ENCODE data around the gene OGDHL.

The OGDHL gene

DNA sequence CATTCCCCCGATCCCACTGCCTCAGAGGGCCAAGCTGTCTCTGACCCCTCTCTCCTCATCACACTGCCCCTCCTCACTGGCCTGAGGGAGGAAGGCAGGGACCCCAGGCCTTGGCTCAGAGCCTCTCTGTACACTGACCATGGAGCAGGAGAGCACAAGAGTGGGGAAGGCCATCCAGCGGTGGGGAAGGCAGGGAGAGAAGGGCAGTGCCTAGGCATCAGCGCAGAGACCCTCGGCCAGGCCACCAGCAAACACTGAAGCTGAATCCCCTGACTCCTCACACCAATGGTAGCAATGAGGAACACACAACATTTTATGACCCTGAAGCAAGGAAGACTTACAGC, 14.8 kb downstream of the OGDHL start:
- H3K27me3 Mint-ChIP-seq, result peaks cover 2% of the 10 kb centered on the region
- no peak overlapping the region for H3K4me3 Mint-ChIP-seq
- no peak overlapping the region for H3K27ac Mint-ChIP-seq
- H3K9me3 Mint-ChIP-seq, result no peaks in the 10 kb centered on the region
- no peaks in the 10 kb centered on the region for H3K4me1 Mint-ChIP-seq
- H3K36me3 Mint-ChIP-seq, result no peaks in the 10 kb centered on the region

DNA sequence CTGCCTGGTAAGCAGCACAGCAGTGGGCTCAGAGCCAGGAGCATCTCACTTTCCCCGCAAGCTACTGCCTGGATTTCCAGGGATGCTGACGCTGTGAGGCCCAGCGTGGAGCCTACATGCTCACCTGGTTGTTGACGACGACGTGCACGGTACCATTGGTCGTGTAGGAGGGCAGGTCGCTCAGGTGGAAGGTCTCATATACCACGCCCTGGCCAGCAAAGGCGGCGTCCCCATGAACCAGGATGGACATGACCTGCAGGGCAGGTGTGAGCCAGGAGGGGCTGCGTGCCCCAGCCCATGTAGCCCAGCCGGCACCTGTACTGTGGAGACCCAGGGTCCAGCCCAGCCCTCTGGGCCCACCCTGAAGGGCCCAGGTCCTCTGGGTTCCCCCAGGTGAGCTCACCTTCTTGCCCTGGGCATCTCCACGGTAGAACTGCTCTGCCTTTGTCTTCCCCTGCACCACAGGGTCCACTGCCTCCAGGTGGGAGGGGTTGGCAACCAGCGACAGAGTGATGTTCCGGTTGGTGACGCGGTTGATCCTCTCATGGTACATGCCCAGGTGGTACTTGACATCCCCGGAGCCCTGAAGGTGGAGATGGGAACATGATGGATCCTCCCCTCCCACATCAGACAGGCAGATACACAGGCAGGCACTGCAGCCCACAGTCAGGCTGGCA, 15.4 kb downstream of the OGDHL start:
- peaks cover 2% of the 10 kb centered on the region for H3K27me3 Mint-ChIP-seq
- H3K27ac Mint-ChIP-seq, result no peak overlapping the region
- no peaks in the 10 kb centered on the region for H3K4me1 Mint-ChIP-seq
- no peaks in the 10 kb centered on the region for H3K9me3 Mint-ChIP-seq
- no peaks in the 10 kb centered on the region for H3K36me3 Mint-ChIP-seq
- H3K4me3 Mint-ChIP-seq, result no peak overlapping the region

DNA sequence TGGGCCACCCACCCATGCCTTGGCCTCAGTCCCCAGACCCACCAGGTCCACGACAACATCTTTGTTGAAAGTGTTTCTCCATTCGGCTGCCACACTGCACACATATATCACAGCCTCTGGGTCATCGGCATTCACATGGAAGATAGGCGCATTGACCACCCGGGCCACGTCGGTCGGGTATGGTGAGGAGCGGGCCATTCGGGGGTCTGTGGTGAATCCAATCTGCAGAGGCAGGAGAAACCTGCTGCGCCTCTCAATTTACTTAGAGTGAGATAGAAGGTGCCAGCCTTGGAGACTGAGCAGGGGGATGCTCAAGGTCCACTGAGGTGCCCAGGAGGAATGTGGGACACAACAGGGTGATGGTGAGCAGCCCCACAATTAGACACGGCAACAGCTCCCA, 16.4 kb downstream of the OGDHL start:
- H3K9me3 Mint-ChIP-seq, result no peaks in the 10 kb centered on the region
- peaks cover 2% of the 10 kb centered on the region for H3K27me3 Mint-ChIP-seq
- no peaks in the 10 kb centered on the region for H3K4me1 Mint-ChIP-seq
- H3K4me3 Mint-ChIP-seq, result no peak overlapping the region
- no peak overlapping the region for H3K27ac Mint-ChIP-seq
- no peaks in the 10 kb centered on the region for H3K36me3 Mint-ChIP-seq

DNA sequence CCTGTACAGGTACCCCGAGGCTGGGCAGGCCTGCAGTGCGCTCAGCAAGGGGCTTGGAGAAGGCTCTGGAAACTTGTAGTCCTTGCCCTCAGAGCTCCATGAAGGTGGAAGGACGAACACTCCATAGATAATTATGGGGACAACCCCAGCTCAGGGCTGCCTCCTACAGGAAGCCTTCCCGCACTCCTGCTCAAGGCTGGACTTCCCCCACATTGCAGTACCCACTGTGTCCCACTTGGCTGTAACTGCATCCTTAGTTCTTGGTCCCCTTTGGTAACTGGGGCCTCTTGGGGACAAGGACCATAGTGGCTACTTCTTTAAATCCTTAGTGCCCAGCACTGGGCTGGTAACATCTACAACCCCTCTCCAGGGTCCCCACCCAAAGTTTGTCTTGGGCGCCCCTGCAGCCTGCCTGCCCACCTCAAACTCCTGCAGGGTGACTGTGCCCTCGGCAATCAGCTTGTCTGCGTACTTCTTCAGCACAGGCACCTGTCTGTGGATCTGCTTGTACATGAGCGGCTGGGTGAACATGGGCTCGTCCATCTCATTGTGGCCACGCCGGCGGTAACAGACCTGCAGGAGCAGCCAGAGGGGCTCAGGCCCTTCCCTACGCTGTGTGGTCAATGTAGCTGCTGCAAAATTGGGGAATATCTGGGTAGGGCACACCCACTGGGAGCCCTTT, 17.1 kb downstream of the OGDHL start:
- H3K9me3 Mint-ChIP-seq, result no peaks in the 10 kb centered on the region
- H3K27me3 Mint-ChIP-seq, result peaks cover 2% of the 10 kb centered on the region
- H3K4me3 Mint-ChIP-seq, result no peak overlapping the region
- no peaks in the 10 kb centered on the region for H3K36me3 Mint-ChIP-seq
- H3K4me1 Mint-ChIP-seq, result no peaks in the 10 kb centered on the region
- no peak overlapping the region for H3K27ac Mint-ChIP-seq

DNA sequence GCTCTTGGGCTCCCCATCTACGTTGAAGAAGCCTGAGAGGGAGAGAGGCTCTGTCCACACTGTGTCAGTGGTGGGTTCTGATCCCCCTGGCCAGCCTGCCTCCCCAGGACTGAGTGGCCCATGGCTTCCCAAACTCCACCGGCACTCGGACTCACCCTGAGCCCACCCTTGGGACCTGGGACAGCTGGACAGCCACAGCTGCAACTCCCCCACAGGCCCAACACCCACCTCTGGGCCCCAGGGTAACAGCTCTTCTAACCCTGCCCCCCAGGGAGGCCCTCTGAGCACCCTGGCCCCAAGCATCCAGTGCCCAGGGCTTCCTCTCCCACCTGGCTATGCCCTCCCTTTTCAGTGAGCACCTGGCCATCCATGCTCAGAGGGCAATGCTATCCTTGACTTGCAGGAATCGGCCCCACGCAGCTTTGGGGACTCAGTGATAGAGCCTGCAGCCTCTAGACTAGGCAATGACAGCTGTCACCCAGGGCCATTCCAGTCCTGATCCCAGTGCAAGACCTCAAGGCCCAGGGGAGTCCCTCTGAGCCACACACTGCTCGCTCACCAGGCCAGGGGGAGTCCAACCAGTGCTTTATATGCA, 17.9 kb downstream of the OGDHL start:
- Mint-ChIP-seq H3K4me3 (no peak overlapping the region), H3K27ac (no peak overlapping the region), H3K27me3 (peaks cover 2% of the 10 kb centered on the region), H3K36me3 (no peaks in the 10 kb centered on the region), H3K9me3 (no peaks in the 10 kb centered on the region), H3K4me1 (no peaks in the 10 kb centered on the region)

DNA sequence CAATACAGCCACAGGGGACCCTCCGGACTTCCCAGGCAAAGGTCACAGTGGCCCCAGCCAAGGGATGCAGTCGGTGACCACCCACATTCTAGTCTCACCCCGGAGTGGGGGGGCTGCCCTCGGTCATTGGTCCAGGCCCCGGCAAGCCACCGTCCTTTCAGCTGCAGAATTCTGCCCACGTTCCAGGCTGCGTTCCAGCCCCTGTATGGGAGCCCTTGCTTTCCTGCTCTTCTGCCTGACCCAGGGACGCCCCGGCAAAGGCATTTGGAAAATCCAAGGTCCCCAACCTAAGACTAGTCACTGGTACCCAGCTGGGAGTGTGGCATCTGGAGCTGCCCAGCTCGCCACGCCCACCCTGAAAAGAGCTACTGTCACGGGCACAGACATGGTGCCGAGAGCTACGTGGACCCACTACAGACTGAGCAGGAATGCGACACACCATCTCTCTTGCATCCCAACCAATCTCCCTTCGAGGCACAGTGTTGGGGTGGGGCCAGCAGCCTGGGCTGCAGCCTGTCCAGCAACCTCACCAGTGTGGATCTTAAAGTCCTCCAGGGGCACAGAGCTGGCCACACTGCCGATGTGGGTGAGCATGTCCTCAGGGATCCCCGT, 18.6 kb downstream of the OGDHL start:
- Mint-ChIP-seq H3K4me1 (no peaks in the 10 kb centered on the region), H3K27me3 (peaks cover 2% of the 10 kb centered on the region), H3K36me3 (no peaks in the 10 kb centered on the region), H3K4me3 (no peak overlapping the region), H3K27ac (no peak overlapping the region), H3K9me3 (no peaks in the 10 kb centered on the region)

DNA sequence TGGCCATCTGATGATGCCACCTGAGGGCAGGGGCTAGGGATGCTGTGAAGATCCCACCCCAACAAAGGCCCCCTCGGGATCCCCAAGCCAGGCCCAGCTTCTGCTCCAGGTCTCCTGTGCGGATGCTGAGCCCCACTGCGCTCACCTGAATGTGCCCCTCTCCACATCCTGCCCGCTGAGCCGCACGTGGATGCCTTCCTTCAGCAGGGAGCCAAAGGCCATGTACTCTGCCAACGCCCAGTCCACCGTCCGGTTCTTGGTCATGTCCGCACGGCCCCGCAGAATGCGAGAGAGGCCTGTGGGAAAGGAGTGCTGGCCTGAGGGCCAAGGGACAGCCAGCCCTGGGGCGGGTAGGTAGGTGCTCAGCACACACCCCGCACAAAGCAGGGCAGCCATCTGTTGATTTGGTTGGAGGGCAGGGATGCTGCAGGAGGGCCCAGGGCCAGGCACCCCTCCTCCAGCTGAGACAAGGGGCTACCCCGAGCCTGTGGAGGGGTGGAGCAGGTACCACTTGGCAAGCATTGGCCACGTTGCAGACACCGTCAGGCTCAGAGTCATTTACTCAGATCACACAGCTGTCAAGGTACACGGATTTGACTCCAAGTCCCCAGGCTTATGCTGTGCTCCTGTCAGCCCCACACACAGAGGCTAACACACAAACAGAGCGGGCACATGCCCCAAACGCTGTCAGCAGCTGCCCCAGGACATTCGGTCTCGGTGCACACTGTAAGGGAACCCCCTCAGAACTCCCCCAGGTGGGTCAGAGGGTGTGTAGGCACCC, 19.2 kb downstream of the OGDHL start:
- no peak overlapping the region for H3K27ac Mint-ChIP-seq
- H3K9me3 Mint-ChIP-seq, result no peaks in the 10 kb centered on the region
- H3K27me3 Mint-ChIP-seq, result peaks cover 2% of the 10 kb centered on the region
- H3K4me3 Mint-ChIP-seq, result no peak overlapping the region
- no peaks in the 10 kb centered on the region for H3K36me3 Mint-ChIP-seq
- no peaks in the 10 kb centered on the region for H3K4me1 Mint-ChIP-seq

DNA sequence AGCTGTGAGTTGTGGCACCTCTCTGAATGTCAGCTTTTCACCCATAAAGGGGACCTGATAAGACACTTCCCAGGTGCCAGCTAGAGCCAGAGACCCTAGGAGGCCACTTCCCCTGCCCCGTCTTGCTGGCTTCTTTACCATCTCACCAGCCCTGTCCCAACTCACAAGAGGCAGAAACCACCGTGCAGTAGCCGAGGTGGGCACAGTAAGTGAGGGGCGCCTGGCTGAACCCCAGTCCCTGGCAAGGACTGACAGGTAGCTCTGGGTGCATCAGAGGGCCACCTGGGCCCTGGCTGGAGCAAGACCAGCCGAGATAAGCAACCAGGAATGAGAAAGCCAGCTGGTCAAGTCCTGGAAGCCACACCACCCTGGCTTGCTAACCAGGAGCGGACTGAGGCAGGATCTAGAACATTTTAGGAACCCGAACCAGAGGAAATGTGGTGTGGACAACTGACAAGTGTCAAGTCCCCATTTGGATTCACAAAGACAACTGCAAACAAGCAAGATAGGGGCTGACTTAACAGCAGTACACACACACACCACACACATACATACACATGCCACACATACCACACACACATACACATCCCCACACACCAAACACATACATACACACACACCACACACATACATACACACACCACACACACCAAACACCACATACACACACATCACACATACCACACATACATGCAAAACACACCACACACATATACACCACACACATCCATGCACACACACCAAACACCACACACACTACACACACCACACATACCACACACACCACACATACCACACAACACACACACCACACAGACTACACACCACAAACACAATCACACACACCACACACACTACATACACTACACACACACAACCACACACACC, 20.8 kb downstream of the OGDHL start:
- Mint-ChIP-seq H3K4me3 (no peak overlapping the region), H3K36me3 (no peaks in the 10 kb centered on the region), H3K9me3 (no peaks in the 10 kb centered on the region), H3K27ac (no peak overlapping the region), H3K4me1 (no peaks in the 10 kb centered on the region), H3K27me3 (peaks cover 2% of the 10 kb centered on the region)

DNA sequence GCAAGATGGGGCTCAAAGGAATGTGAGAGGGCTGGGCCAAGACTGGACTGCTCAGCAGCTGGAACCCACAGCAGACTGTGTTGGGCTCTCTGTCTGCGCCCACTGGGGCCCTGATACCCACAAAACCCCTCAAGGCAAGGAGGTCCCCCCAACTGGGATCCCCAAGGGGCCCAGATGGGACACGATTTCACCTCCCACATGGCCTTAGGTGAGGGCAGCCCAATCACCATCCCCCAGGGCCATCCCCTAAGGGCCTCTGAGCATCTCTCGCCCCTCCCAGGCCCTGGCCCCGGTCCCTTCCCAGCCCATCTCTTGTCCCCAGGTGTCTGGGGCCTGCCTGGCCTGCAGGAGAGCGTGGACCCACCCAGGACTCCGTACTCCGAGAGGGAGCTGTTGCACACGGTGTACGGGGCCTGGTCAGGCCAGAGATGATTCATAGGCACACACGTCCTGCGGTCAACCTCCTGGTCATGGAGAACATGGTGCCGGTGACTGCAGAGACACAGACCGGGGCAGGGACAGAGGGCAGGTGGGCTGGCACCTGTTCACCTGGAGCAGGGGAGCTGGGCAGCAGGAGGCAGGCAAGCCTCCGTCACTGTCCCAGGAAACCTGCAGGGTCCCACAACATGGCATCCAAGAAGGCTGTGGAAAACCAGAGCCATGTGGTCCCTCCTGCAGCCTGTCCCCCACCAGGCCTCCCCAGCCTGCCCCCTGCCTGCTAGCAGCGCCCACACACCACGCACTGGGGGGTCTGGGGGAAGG, 21.6 kb downstream of the OGDHL start:
- Mint-ChIP-seq H3K4me1 (no peaks in the 10 kb centered on the region), H3K4me3 (no peak overlapping the region), H3K27me3 (peaks cover under 1% of the 10 kb centered on the region)

DNA sequence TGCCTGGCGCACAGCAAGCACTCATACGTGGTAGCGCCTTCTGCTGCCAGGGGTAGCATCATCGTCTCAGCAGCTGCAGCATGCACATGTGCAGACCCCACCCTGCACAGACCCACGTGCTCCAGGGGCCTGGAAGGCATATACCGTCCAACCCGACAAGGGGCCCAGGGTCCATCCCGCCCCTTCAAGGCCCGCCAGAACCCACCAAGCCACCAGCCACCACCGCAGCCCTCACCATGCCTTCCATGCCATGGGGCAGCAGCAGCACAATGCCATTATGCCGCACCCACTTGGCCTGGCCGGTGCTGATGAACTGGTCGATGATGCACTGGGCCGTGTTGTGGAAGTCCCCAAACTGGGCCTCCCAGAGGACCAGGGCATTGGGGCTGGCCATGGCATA, 22.7 kb downstream of the OGDHL start:
- no peak overlapping the region for H3K27ac Mint-ChIP-seq
- no peaks in the 10 kb centered on the region for H3K36me3 Mint-ChIP-seq
- H3K9me3 Mint-ChIP-seq, result no peaks in the 10 kb centered on the region
- no peaks in the 10 kb centered on the region for H3K27me3 Mint-ChIP-seq
- no peak overlapping the region for H3K4me3 Mint-ChIP-seq
- H3K4me1 Mint-ChIP-seq, result no peaks in the 10 kb centered on the region

More for the DNA sequence above, 21.6 kb downstream of the OGDHL start:
- Mint-ChIP-seq H3K27ac (no peak overlapping the region), H3K36me3 (no peaks in the 10 kb centered on the region), H3K9me3 (no peaks in the 10 kb centered on the region)

DNA sequence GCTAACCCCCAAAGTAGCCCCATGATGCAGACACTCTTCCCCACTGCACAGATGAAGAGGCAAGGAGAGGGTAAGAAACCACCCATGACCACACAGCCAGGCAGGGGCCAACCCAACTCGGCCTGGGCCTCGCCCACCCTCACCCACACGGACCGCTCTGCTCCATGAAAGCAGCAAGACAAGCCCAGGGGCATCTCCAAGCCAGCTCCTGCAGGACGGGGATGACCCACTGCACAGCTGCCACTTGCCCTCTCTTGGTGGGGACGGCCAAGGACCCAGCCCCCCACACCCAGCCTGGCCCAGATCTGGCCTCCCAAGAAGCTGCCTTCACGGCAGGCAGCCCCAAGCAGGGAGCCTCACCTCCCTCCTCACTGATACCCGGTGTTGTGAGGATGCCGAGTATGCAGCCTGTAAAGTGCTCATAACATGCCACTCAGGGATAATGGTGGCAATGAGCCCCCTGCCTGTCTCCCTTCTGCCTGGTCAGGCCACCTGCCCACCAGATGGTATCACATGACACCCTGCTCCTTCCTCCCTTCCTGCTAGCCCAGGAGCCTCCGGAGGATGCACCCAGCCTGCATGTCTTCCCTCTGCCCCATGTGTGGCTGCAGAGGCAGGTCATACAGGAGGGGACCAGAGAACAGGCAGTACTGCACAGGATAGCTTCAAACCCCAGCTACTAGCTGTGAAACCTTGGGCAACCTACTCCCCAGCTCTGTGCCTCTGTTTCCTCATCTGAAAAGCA, 23.3 kb downstream of the OGDHL start:
- H3K36me3 Mint-ChIP-seq, result no peaks in the 10 kb centered on the region
- H3K9me3 Mint-ChIP-seq, result no peaks in the 10 kb centered on the region
- H3K4me1 Mint-ChIP-seq, result no peaks in the 10 kb centered on the region
- H3K27me3 Mint-ChIP-seq, result no peaks in the 10 kb centered on the region
- H3K4me3 Mint-ChIP-seq, result no peak overlapping the region
- H3K27ac Mint-ChIP-seq, result no peak overlapping the region

DNA sequence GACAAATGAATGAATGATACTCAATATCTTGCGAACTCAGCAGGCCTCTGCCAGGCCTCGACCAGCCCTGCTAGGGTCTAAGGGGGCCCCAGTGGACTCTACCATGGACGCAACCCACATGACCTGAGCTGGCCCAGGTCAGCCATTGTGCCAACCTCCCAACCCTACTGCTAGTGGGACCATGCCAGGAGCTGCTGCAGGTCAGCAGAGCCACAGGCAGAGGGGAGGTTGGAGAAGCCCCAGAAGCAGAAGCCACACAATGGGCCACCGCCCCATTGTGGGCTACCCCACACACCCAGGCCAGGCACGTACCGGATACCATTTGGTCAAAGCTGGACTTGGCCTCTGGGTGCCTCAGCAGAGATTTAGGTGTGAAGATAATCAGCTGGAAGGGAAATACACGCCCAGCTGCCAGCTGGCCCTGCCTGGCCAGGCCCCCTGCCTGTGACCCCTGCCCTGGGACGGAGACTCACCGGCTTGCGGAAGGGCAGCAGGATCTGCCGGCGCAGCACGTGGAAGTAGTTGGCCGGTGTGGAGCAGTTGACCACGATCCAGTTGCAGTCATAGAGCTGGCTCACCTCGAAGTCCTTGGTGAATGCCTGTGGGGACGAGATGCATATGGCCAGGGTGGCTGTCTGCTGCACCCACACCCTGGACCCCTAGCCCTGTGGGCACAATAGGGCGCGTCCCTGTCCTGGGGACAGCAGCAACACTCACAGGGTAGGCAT, 24.5 kb downstream of the OGDHL start:
- Mint-ChIP-seq H3K4me3 (no peak overlapping the region), H3K36me3 (no peaks in the 10 kb centered on the region), H3K27me3 (no peaks in the 10 kb centered on the region), H3K27ac (no peak overlapping the region), H3K9me3 (no peaks in the 10 kb centered on the region), H3K4me1 (no peaks in the 10 kb centered on the region)

DNA sequence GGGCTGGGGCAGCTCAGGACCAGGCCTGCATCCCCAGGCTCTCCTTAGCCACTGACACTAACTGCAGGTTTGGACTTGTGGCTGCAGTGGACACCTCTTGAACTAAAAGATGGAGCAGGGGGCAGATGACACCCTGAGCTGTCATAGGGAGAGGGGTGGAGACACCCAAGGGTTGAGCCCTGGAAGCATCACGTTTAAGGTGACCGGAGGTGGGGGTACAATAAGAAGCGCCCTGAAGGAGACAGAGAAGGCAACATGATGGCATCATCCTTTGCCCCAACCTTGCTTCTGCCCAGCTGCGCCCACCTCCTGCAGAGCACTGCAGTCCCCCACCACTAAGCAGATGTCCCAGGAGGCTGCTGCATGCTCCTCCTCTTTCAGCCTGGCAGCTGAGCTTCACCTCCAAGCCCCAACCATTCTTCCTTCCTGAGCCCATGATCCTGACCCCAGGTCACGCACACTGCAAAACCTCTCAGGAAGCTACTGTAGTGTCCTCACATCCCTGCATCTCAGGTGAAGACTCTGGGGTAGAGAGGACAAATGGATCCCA, 25.5 kb downstream of the OGDHL start:
- Mint-ChIP-seq H3K36me3 (no peaks in the 10 kb centered on the region), H3K4me1 (no peaks in the 10 kb centered on the region), H3K4me3 (no peak overlapping the region), H3K27me3 (no peaks in the 10 kb centered on the region), H3K27ac (no peak overlapping the region), H3K9me3 (no peaks in the 10 kb centered on the region)

Measured in activated naive CD4-positive, alpha-beta T cell treated with anti-CD3 and anti-CD28 coated beads, Interleukin-2, amount 50 U/mL, for 24 hours (primary cell).